ENCODE measurements around the gene TCF19. TPM values are rescaled to one million over a fixed set of nuclear protein-coding genes. Genes with fewer than 3 reads are reported as not detected.
A peak's percentile ranks its signal among the peaks of the same experiment; 100 is the strongest.
"Not testable (repeated sequence)": the region's sequence is repeated elsewhere in the genome, so short reads cannot be mapped to it uniquely, and the experiment has no call there.

TCF19 gene
- total RNA-seq, 1 experiment from 2014 or later = 13.9 TPM

- Histone ChIP-seq H3K9me2 (replicated peaks; ENCODE audit: insufficient read depth, low read length) (no peaks in the 10 kb centered on the region), H3K4me1 (ENCODE audit: low read length) (peaks cover 17% of the 10 kb centered on the region), H3K9me3 (ENCODE audit: low read length) (peaks cover 9% of the 10 kb centered on the region; the same call in 1 of the 2 replicates), H4K20me1 (ENCODE audit: insufficient read depth, low read depth, low read length) (no peaks in the 10 kb centered on the region), H2AFZ (ENCODE audit: low read length) (peak overlapping the region; percentile 90; the same call in 1 of the 2 replicates), H3K27ac (ENCODE audit: low read length) (peak overlapping the region; percentile 75), H3K27me3 (ENCODE audit: low read length) (no peaks in the 10 kb centered on the region), H3K4me2 (ENCODE audit: low read depth, low read length, poor library complexity, severe bottlenecking) (peak overlapping the region; percentile 87), H3K9ac (ENCODE audit: low read length) (peak overlapping the region; percentile 74), H3K79me2 (ENCODE audit: low read length) (no peaks in the 10 kb centered on the region), H3K36me3 (ENCODE audit: insufficient read depth, low read length) (no peaks in the 10 kb centered on the region), H3K4me3 (ENCODE audit: low read length) (peak overlapping the region; percentile 76)
- peak; percentile 92 for DNase-seq
Observed at GRCh38 chr6:31197559-31198305, 39.3 kb downstream of the TCF19 start.

GRCh38 chr6:31199105-31199452 lies 40.7 kb downstream of the TCF19 start:
- H4K20me1 ChIP-seq (ENCODE audit: insufficient read depth, low read depth, low read length); H3K4me3 ChIP-seq (ENCODE audit: low read length); H3K9ac ChIP-seq (ENCODE audit: low read length); H3K27ac ChIP-seq (ENCODE audit: low read length); H3K36me3 ChIP-seq (ENCODE audit: insufficient read depth, low read length); H3K9me3 ChIP-seq (ENCODE audit: low read length); DNase-seq; H3K79me2 ChIP-seq (ENCODE audit: low read length); H3K27me3 ChIP-seq (ENCODE audit: low read length); H3K9me2 ChIP-seq (replicated peaks; ENCODE audit: insufficient read depth, low read length); H2AFZ ChIP-seq (ENCODE audit: low read length); H3K4me2 ChIP-seq (ENCODE audit: low read depth, low read length, poor library complexity, severe bottlenecking): not testable (repeated sequence)
- H3K4me1 ChIP-seq (ENCODE audit: low read length) = peaks cover 30% of the 10 kb centered on the region

- H3K4me2 ChIP-seq (ENCODE audit: low read depth, low read length, poor library complexity, severe bottlenecking) = peak overlapping the region; percentile 79
Observed at GRCh38 chr6:31202259-31203166, 44.1 kb downstream of the TCF19 start.

GRCh38 chr6:31203345-31203979 lies 45.1 kb downstream of the TCF19 start:
- no peaks in the 10 kb centered on the region for H3K9me2 ChIP-seq (replicated peaks; ENCODE audit: insufficient read depth, low read length)
- H3K27me3 ChIP-seq (ENCODE audit: low read length) = no peaks in the 10 kb centered on the region
- no peaks in the 10 kb centered on the region for H4K20me1 ChIP-seq (ENCODE audit: insufficient read depth, low read depth, low read length)
- no peaks in the 10 kb centered on the region for H3K36me3 ChIP-seq (ENCODE audit: insufficient read depth, low read length)
- peak overlapping the region; percentile 89 for H3K27ac ChIP-seq (ENCODE audit: low read length)
- H3K4me3 ChIP-seq (ENCODE audit: low read length) = peak overlapping the region; percentile 47
- H3K4me2 ChIP-seq (ENCODE audit: low read depth, low read length, poor library complexity, severe bottlenecking) = peak overlapping the region; percentile 79
- no peaks in the 10 kb centered on the region for H3K79me2 ChIP-seq (ENCODE audit: low read length)
- peak overlapping the region; percentile 64 for H3K9ac ChIP-seq (ENCODE audit: low read length)
- H2AFZ ChIP-seq (ENCODE audit: low read length) = peak overlapping the region; percentile 40
- peaks cover 9% of the 10 kb centered on the region; the same call in 1 of the 2 replicates for H3K9me3 ChIP-seq (ENCODE audit: low read length)
- peak; percentile 77 for DNase-seq
- H3K4me1 ChIP-seq (ENCODE audit: low read length) = peaks cover 38% of the 10 kb centered on the region

More at GRCh38 chr6:31202259-31203166, 44.1 kb downstream of the TCF19 start:
- Histone ChIP-seq H3K79me2 (ENCODE audit: low read length) (no peaks in the 10 kb centered on the region), H3K9ac (ENCODE audit: low read length) (peak overlapping the region; percentile 64), H3K4me1 (ENCODE audit: low read length) (peaks cover 39% of the 10 kb centered on the region), H3K36me3 (ENCODE audit: insufficient read depth, low read length) (no peaks in the 10 kb centered on the region), H3K27ac (ENCODE audit: low read length) (peak overlapping the region; percentile 89), H2AFZ (ENCODE audit: low read length) (peak overlapping the region; percentile 40), H3K9me3 (ENCODE audit: low read length) (peaks cover 9% of the 10 kb centered on the region; the same call in 1 of the 2 replicates), H4K20me1 (ENCODE audit: insufficient read depth, low read depth, low read length) (no peaks in the 10 kb centered on the region), H3K9me2 (replicated peaks; ENCODE audit: insufficient read depth, low read length) (no peaks in the 10 kb centered on the region), H3K27me3 (ENCODE audit: low read length) (no peaks in the 10 kb centered on the region), H3K4me3 (ENCODE audit: low read length) (peak overlapping the region; percentile 47)
- DNase-seq = peak; percentile 51

- H3K27me3 ChIP-seq (ENCODE audit: low read length) = no peaks in the 10 kb centered on the region
- no peaks in the 10 kb centered on the region for H3K9me2 ChIP-seq (replicated peaks; ENCODE audit: insufficient read depth, low read length)
- no peak for DNase-seq
- H3K4me2 ChIP-seq (ENCODE audit: low read depth, low read length, poor library complexity, severe bottlenecking) = peak overlapping the region; percentile 79
- no peaks in the 10 kb centered on the region for H3K36me3 ChIP-seq (ENCODE audit: insufficient read depth, low read length)
- no peak overlapping the region for H3K27ac ChIP-seq (ENCODE audit: low read length)
- H3K9ac ChIP-seq (ENCODE audit: low read length) = peak overlapping the region; percentile 64; the same call in 1 of the 2 replicates
- peaks cover 9% of the 10 kb centered on the region; the same call in 1 of the 2 replicates for H3K9me3 ChIP-seq (ENCODE audit: low read length)
- H2AFZ ChIP-seq (ENCODE audit: low read length) = no peak overlapping the region
- H4K20me1 ChIP-seq (ENCODE audit: insufficient read depth, low read depth, low read length) = no peaks in the 10 kb centered on the region
- peak overlapping the region; percentile 47; the same call in 1 of the 2 replicates for H3K4me3 ChIP-seq (ENCODE audit: low read length)
- peaks cover 38% of the 10 kb centered on the region for H3K4me1 ChIP-seq (ENCODE audit: low read length)
- H3K79me2 ChIP-seq (ENCODE audit: low read length) = no peaks in the 10 kb centered on the region
Observed at GRCh38 chr6:31204751-31205145, 46.4 kb downstream of the TCF19 start.

GRCh38 chr6:31205638-31206037 lies 47.2 kb downstream of the TCF19 start:
- H3K36me3 ChIP-seq (ENCODE audit: insufficient read depth, low read length) = no peaks in the 10 kb centered on the region
- H3K79me2 ChIP-seq (ENCODE audit: low read length) = no peaks in the 10 kb centered on the region
- no peaks in the 10 kb centered on the region for H3K9me2 ChIP-seq (replicated peaks; ENCODE audit: insufficient read depth, low read length)
- H2AFZ ChIP-seq (ENCODE audit: low read length) = 0 out of 2 replicates have a peak overlapping the region, but pooled peaks have one; percentile 25
- H3K4me3 ChIP-seq (ENCODE audit: low read length) = no peak overlapping the region
- no peak overlapping the region for H3K4me2 ChIP-seq (ENCODE audit: low read depth, low read length, poor library complexity, severe bottlenecking)
- no peak overlapping the region for H3K27ac ChIP-seq (ENCODE audit: low read length)
- peaks cover 38% of the 10 kb centered on the region for H3K4me1 ChIP-seq (ENCODE audit: low read length)
- no peaks in the 10 kb centered on the region for H3K27me3 ChIP-seq (ENCODE audit: low read length)
- H3K9ac ChIP-seq (ENCODE audit: low read length) = peak overlapping the region; percentile 19; the same call in 1 of the 2 replicates
- no peak for DNase-seq
- H3K9me3 ChIP-seq (ENCODE audit: low read length) = peaks cover 4% of the 10 kb centered on the region; the same call in 1 of the 2 replicates
- no peaks in the 10 kb centered on the region for H4K20me1 ChIP-seq (ENCODE audit: insufficient read depth, low read depth, low read length)

- H3K9me3 ChIP-seq (ENCODE audit: low read length) = no peaks in the 10 kb centered on the region
- H3K4me1 ChIP-seq (ENCODE audit: low read length) = peaks cover 18% of the 10 kb centered on the region
- H3K4me2 ChIP-seq (ENCODE audit: low read depth, low read length, poor library complexity, severe bottlenecking) = no peak overlapping the region
- no peak overlapping the region for H2AFZ ChIP-seq (ENCODE audit: low read length)
- no peak overlapping the region for H3K27ac ChIP-seq (ENCODE audit: low read length)
- no peaks in the 10 kb centered on the region for H3K9me2 ChIP-seq (replicated peaks; ENCODE audit: insufficient read depth, low read length)
- H3K4me3 ChIP-seq (ENCODE audit: low read length) = no peak overlapping the region
- no peaks in the 10 kb centered on the region for H3K79me2 ChIP-seq (ENCODE audit: low read length)
- H3K27me3 ChIP-seq (ENCODE audit: low read length) = no peaks in the 10 kb centered on the region
- no peaks in the 10 kb centered on the region for H4K20me1 ChIP-seq (ENCODE audit: insufficient read depth, low read depth, low read length)
- H3K9ac ChIP-seq (ENCODE audit: low read length) = no peak overlapping the region
- DNase-seq = no peak
- no peaks in the 10 kb centered on the region for H3K36me3 ChIP-seq (ENCODE audit: insufficient read depth, low read length)
Observed at GRCh38 chr6:31208506-31208905, 50.1 kb downstream of the TCF19 start.
